Chondrocyte (in vitro differentiated cells): ENCODE measurements around the gene MAP2K4. TPM values are rescaled to one million over a fixed set of nuclear protein-coding genes. Genes with fewer than 3 reads are reported as not detected.

ENCODE experiments used
- DNase-seq: peaks from one replicate; pipeline ENCODE4 v3.0.0; 2021; ENCODE audit warnings: mixed read lengths, low spot score
- H3K27ac Mint-ChIP-seq: one replicate; pipeline ENCODE4 v1.8.0; 2021; ENCODE audit warnings: mild to moderate bottlenecking, moderate library complexity, mixed read lengths; ENCODE audit not compliant: unreplicated experiment
- H3K27me3 Mint-ChIP-seq: 2 replicates; pipeline ENCODE4 v1.8.0; 2021; ENCODE audit warnings: low read depth, mixed read lengths
- H3K36me3 Mint-ChIP-seq: 2 replicates; pipeline ENCODE4 v1.8.0; 2021; ENCODE audit warnings: low read depth, mixed read lengths
- H3K4me1 Mint-ChIP-seq: 2 replicates; pipeline ENCODE4 v1.8.0; 2021; ENCODE audit warnings: low read depth, mild to moderate bottlenecking, mixed read lengths
- H3K4me3 Mint-ChIP-seq: one replicate; pipeline ENCODE4 v1.8.0; 2021; ENCODE audit warnings: mild to moderate bottlenecking, moderate library complexity, mixed read lengths; ENCODE audit not compliant: unreplicated experiment
- H3K9me3 Mint-ChIP-seq: 2 replicates; pipeline ENCODE4 v1.8.0; 2021; ENCODE audit warnings: low read depth, mixed read lengths
- CTCF ChIP-seq: fragments of 200-600 bp; sonication (generic); IDR thresholded peaks from 2 replicates; pipeline ENCODE4 v1.5.0; 2021; ENCODE audit warnings: antibody characterized with exemption, mild to moderate bottlenecking, moderate library complexity
- total RNA-seq: library from RNA; stranded (reverse); gene quantifications from 3 replicates; pipeline ENCODE4 v1.2.1, GENCODE V29; 2021

The MAP2K4 gene
- total RNA-seq, 1 donor from 2014 or later: 26.0 TPM

- Mint-ChIP-seq H3K36me3 (peaks cover 3% of the 10 kb centered on the region), H3K4me1 (peaks cover 16% of the 10 kb centered on the region)
These were observed 35.2 kb downstream of the MAP2K4 start for GRCh38 chr17:12055889-12056288.

GRCh38 chr17:12057520-12057919, 36.8 kb downstream of the MAP2K4 start:
- H3K27ac Mint-ChIP-seq: no peak overlapping the region
- no peak overlapping the region for H3K4me3 Mint-ChIP-seq
- H3K27me3 Mint-ChIP-seq: no peaks in the 10 kb centered on the region
- H3K9me3 Mint-ChIP-seq: no peaks in the 10 kb centered on the region
- peaks cover 16% of the 10 kb centered on the region for H3K4me1 Mint-ChIP-seq
- TF ChIP-seq CTCF: no peak
- H3K36me3 Mint-ChIP-seq: peaks cover 3% of the 10 kb centered on the region
- DNase-seq: no peak

More at GRCh38 chr17:12055889-12056288, 35.2 kb downstream of the MAP2K4 start:
- DNase-seq: no peak
- no peak for TF ChIP-seq CTCF
- Mint-ChIP-seq H3K27ac (no peak overlapping the region), H3K27me3 (no peaks in the 10 kb centered on the region), H3K4me3 (no peak overlapping the region), H3K9me3 (no peaks in the 10 kb centered on the region)

GRCh38 chr17:12058535-12058934, 37.9 kb downstream of the MAP2K4 start:
- no peak overlapping the region for H3K27ac Mint-ChIP-seq
- TF ChIP-seq CTCF: no peak

GRCh38 chr17:12062249-12062648, 41.6 kb downstream of the MAP2K4 start:
- no peak for TF ChIP-seq CTCF
- Mint-ChIP-seq H3K36me3 (peaks cover 12% of the 10 kb centered on the region), H3K4me1 (peaks cover 7% of the 10 kb centered on the region), H3K9me3 (peaks cover 8% of the 10 kb centered on the region), H3K4me3 (no peak overlapping the region), H3K27ac (no peak overlapping the region), H3K27me3 (no peaks in the 10 kb centered on the region)
- DNase-seq: no peak

More at GRCh38 chr17:12058535-12058934, 37.9 kb downstream of the MAP2K4 start:
- no peak overlapping the region for H3K4me3 Mint-ChIP-seq
- no peaks in the 10 kb centered on the region for H3K27me3 Mint-ChIP-seq
- no peaks in the 10 kb centered on the region for H3K9me3 Mint-ChIP-seq
- peaks cover 13% of the 10 kb centered on the region for H3K4me1 Mint-ChIP-seq
- H3K36me3 Mint-ChIP-seq: peaks cover 5% of the 10 kb centered on the region
- DNase-seq: no peak

- no peak overlapping the region for H3K4me3 Mint-ChIP-seq
- DNase-seq: no peak
- H3K36me3 Mint-ChIP-seq: peaks cover 12% of the 10 kb centered on the region
- H3K9me3 Mint-ChIP-seq: peaks cover 8% of the 10 kb centered on the region
- no peaks in the 10 kb centered on the region for H3K27me3 Mint-ChIP-seq
- TF ChIP-seq CTCF: no peak
- H3K4me1 Mint-ChIP-seq: no peaks in the 10 kb centered on the region
- H3K27ac Mint-ChIP-seq: no peak overlapping the region
These were observed 43.7 kb downstream of the MAP2K4 start for GRCh38 chr17:12064395-12064794.
